GM12891 (cell line): ENCODE data around the gene NHLH1.

Experiments
- DNase-seq: peaks from one replicate; pipeline ENCODE4 v3.0.0; 2011; ENCODE audit warnings: low spot score; ENCODE audit not compliant: insufficient read length
- FAIRE-seq: peaks from 2 replicates; lab custom pipeline; 2011; peaks lifted over from hg19 to GRCh38; lab: Jason Lieb, UNC
- PAX5 ChIP-seq: IDR thresholded peaks from 2 replicates; pipeline ENCODE4 v1.6.1; 2011; ENCODE audit warnings: low read length, moderate library complexity, mild to moderate bottlenecking; ENCODE audit not compliant: insufficient read depth, severe bottlenecking
- POLR2A ChIP-seq: IDR thresholded peaks from 2 replicates; pipeline ENCODE4 v1.6.1; 2011; ENCODE audit warnings: low read depth, low read length, control low read depth
- POLR2AphosphoS5 ChIP-seq: IDR thresholded peaks from 2 replicates; pipeline ENCODE4 v1.6.1; 2011; ENCODE audit warnings: low read depth, low read length, control low read depth
- POU2F2 ChIP-seq: IDR thresholded peaks from 2 replicates; pipeline ENCODE4 v1.6.1; 2011; ENCODE audit warnings: low read depth, mild to moderate bottlenecking, control low read depth, low read length, moderate library complexity
- SPI1 ChIP-seq: IDR thresholded peaks from 2 replicates; pipeline ENCODE4 v1.6.1; 2011; ENCODE audit warnings: low read depth, low read length, control low read depth
- TAF1 ChIP-seq: IDR thresholded peaks from 2 replicates; pipeline ENCODE4 v1.6.1; 2011; ENCODE audit warnings: low read depth, low read length, control low read depth

Gene NHLH1

GRCh38 chr1:160419838-160420169, 52.9 kb downstream of the NHLH1 start:
- FAIRE-seq (no peak), DNase-seq (no peak)
- TF ChIP-seq TAF1, result no peak
- TF ChIP-seq POLR2A, result no peak
- no peak for TF ChIP-seq PAX5
- no peak for TF ChIP-seq POU2F2
- TF ChIP-seq POLR2AphosphoS5, result no peak
- TF ChIP-seq SPI1, result no peak

DNA sequence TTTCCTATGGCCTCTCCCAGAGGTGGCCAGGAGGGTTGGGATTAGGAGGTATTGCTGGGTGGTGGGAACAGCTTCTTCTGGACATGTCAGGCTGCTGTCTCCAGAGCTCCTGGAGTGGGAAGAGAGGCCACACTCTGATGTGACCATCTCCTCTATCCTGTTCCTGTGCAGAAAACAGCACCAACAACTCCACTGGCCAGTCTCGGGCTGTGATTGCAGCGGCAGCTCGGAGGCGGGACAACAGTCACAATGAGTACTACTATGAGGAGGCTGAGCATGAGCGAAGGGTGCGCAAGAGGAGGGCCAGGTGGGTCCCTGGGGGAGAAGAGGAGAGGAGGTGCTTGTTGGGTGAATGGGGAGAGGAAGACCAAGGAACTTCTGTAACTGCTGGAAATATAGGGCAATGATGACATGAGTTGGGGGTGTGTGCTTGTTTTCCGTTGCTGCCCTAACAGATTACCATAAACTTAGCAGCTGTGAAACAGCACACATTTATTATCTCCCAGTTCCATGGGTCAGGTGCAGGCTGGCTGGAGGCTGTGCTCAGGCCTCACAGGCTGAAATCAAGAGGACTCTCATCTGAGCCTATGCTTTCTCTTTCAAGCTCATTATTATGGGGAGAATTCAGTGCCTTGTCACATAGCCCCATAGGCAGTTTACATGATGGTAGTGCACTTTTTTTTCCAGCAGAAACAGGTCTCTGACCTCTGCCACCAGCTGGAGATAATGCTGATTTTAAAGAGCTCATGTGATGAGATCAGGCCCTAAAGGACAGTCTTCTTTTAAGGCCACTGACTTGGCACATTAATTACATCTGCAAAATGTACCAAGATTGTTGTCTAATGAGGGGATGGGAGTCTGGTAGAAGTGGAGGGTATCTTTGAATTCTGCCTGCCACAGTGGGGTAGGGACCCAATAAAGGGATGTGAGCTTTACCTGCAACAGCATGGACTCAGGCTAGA, 54.3 kb downstream of the NHLH1 start:
- DNase-seq (no peak), FAIRE-seq (no peak)
- no peak for TF ChIP-seq POU2F2
- no peak for TF ChIP-seq POLR2AphosphoS5
- TF ChIP-seq PAX5, result no peak
- no peak for TF ChIP-seq TAF1
- TF ChIP-seq POLR2A, result no peak
- TF ChIP-seq SPI1, result no peak

GRCh38 chr1:160421881-160422280, 55.0 kb downstream of the NHLH1 start:
- DNase-seq (no peak), FAIRE-seq (no peak)
- no peak for TF ChIP-seq TAF1
- TF ChIP-seq POU2F2, result no peak
- TF ChIP-seq POLR2AphosphoS5, result no peak
- TF ChIP-seq POLR2A, result no peak
- TF ChIP-seq SPI1, result no peak
- no peak for TF ChIP-seq PAX5
